PC-3 (cell line): ENCODE data around the gene NDUFB10. TPM values are rescaled to one million over a fixed set of nuclear protein-coding genes. Genes with fewer than 3 reads are reported as not detected.

Experiments
- ATAC-seq: fragments of 200-7000 bp; cut with Tn5 transposase; 2 replicates; pipeline ENCODE4 v1.9.1; 2020; ENCODE audit warnings: mild to moderate bottlenecking, moderate library complexity
- BruUV-seq: library from RNA; stranded (reverse); fragments of 400-500 nt; replicated peaks from 2 replicates; lab custom pipeline; 2021; lab: Mats Ljungman, UMichigan
- CTCF ChIA-PET: fragments of 300-600 bp; sonication (Branson Sonifier 250); formaldehyde crosslinking; loops from one replicate; lab custom pipeline; 2022; ENCODE audit warnings: antibody characterized with exemption; lab: Charles Lee
- POLR2A ChIA-PET: fragments of 300-600 bp; sonication (Branson Sonifier 250); formaldehyde crosslinking; loops from one replicate; lab custom pipeline; 2022; ENCODE audit warnings: antibody characterized with exemption; ENCODE audit not compliant: unreplicated experiment; lab: Charles Lee
- DNase-seq: peaks from one replicate; pipeline ENCODE4 v3.0.0-alpha.2; 2015
- H2AFZ ChIP-seq: fragments of 300-600 bp; sonication (generic); 2 replicates; pipeline ENCODE4 v1.6.0; 2016; ENCODE audit warnings: antibody characterized with exemption, low read length
- H3F3A ChIP-seq: fragments of 300-600 bp; sonication (generic); one replicate; pipeline ENCODE4 v1.6.0; 2017; ENCODE audit warnings: antibody characterized with exemption, low read length, control low read depth, mild to moderate bottlenecking; ENCODE audit not compliant: unreplicated experiment
- H3K27ac ChIP-seq: fragments of 300-600 bp; sonication (generic); 2 replicates; pipeline ENCODE4 v1.5.1; 2016; ENCODE audit warnings: mild to moderate bottlenecking, low read length
- H3K27me3 ChIP-seq: fragments of 300-600 bp; sonication (generic); 2 replicates; pipeline ENCODE4 v1.6.1; 2016; ENCODE audit warnings: low read length, mixed read lengths
- H3K36me3 ChIP-seq: fragments of 300-600 bp; sonication (generic); 2 replicates; pipeline ENCODE4 v1.6.1; 2016; ENCODE audit warnings: low read depth, mixed run types, low read length, mixed read lengths
- H3K4me1 ChIP-seq: fragments of 300-600 bp; sonication (generic); 2 replicates; pipeline ENCODE4 v1.5.1; 2016; ENCODE audit warnings: low read length; ENCODE audit not compliant: insufficient read depth
- H3K4me2 ChIP-seq: fragments of 300-600 bp; sonication (generic); 2 replicates; pipeline ENCODE4 v1.6.0; 2016; ENCODE audit warnings: low read length
- H3K4me3 ChIP-seq: fragments of 300-600 bp; sonication (generic); 2 replicates; pipeline ENCODE4 v1.5.1; 2016; ENCODE audit warnings: mild to moderate bottlenecking, low read length, mixed read lengths
- H3K79me2 ChIP-seq: fragments of 300-600 bp; sonication (generic); 2 replicates; pipeline ENCODE4 v1.6.1; 2017; ENCODE audit warnings: low read length, mixed read lengths
- H3K9ac ChIP-seq: fragments of 300-600 bp; sonication (generic); 2 replicates; pipeline ENCODE4 v1.6.0; 2016; ENCODE audit warnings: mild to moderate bottlenecking, low read length
- H3K9me2 ChIP-seq: fragments of 300-600 bp; sonication (generic); replicated peaks from 2 replicates; pipeline ENCODE4 v1.6.1; 2016; ENCODE audit warnings: mixed run types, low read length, mixed read lengths
- H3K9me3 ChIP-seq: fragments of 300-600 bp; sonication (generic); 2 replicates; pipeline ENCODE4 v1.6.1; 2016; ENCODE audit warnings: low read length, mixed read lengths
- H4K20me1 ChIP-seq: fragments of 300-600 bp; sonication (generic); 2 replicates; pipeline ENCODE4 v1.6.1; 2016; ENCODE audit warnings: low read length, mixed read lengths
- EZH2 ChIP-seq: fragments of 300-600 bp; sonication (generic); IDR thresholded peaks from one replicate; pipeline ENCODE4 v1.6.1; 2017; ENCODE audit warnings: antibody characterized with exemption, mild to moderate bottlenecking, low read length; ENCODE audit not compliant: unreplicated experiment
- EZH2phosphoT487 ChIP-seq: fragments of 300-600 bp; sonication (generic); IDR thresholded peaks from 2 replicates; pipeline ENCODE4 v1.6.1; 2018; ENCODE audit warnings: mild to moderate bottlenecking, antibody characterized with exemption, low read length, borderline replicate concordance
- intact Hi-C: fragments of 100-400 bp; cut with micrococcal nuclease; formaldehyde crosslinking; loops from 2 replicates; pipeline ENCODE4 v1.9.0; 2023
- total RNA-seq: library from RNA; depleted of rRNA; stranded (reverse); fragments of >200 nt; gene quantifications from 2 replicates; pipeline ENCODE4 v1.2.3, GENCODE V29; 2014
- TF ChIP-seq, protein P1 (sequence below): fragments of 300-600 bp; sonication (generic); conservative IDR thresholded peaks from 2 replicates; pipeline ENCODE4 v1.5.1; 2017; ENCODE audit warnings: antibody characterized with exemption, low read depth, mild to moderate bottlenecking, low read length

Gene NDUFB10
- total RNA-seq, 1 experiment from 2014 or later = 530 TPM

DNA sequence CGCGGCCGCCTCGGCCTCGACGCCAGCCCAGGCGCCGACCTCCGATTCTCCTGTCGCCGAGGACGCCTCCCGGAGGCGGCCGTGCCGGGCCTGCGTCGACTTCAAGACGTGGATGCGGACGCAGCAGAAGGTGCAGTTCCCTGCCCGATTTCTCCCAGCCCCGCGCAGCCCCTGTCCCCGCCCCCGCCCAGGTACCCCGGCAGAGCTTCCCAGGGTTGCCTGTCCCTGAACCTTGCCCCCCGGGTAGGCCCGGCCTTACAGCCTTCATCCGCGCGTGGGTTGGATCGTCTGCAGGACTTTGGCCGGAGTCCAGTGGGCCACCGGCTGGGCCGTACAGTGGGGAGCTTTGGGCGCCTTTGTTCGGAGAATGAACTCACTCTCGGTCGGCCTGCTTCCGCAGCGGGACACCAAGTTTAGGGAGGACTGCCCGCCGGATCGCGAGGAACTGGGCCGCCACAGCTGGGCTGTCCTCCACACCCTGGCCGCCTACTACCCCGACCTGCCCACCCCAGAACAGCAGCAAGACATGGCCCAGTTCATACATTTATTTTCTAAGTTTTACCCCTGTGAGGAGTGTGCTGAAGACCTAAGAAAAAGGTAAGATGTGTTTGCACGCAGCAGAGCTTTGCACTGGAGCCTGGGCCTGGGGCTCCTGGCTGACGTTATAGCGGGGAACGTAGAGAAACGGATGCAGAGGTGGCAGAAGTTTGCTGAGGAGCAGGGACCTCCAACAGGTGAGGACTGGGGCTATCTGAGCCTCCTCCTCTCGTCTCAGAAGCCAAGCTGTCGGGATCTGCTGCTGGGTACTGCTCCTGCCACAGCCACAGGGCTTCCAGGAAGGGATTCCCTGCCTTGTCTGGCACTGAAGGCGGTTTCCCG lies 25.2 kb downstream of the NDUFB10 start:
- Histone ChIP-seq H3K9me2 (no peaks in the 10 kb centered on the region), H3K4me1 (peaks cover 40% of the 10 kb centered on the region), H3K36me3 (no peaks in the 10 kb centered on the region; the same call in 1 of the 2 replicates), H3K79me2 (peaks cover 19% of the 10 kb centered on the region), H2AFZ (peak overlapping the region; percentile 72), H3K9me3 (no peaks in the 10 kb centered on the region), H3K9ac (peak overlapping the region; percentile 85), H3K27ac (no peak overlapping the region), H3K4me3 (peak overlapping the region; percentile 90), H4K20me1 (no peaks in the 10 kb centered on the region), H3K4me2 (peak overlapping the region; percentile 95), H3K27me3 (no peaks in the 10 kb centered on the region), H3F3A (peaks cover 3% of the 10 kb centered on the region)
- ChIA-PET CTCF (interaction anchor here (1.0 kb wide), 1 partner anchor 19 kb away, joined by 3 read pairs; no protein-coding TSS in a partner anchor), POLR2A (interaction anchor here (0.6 kb wide), 3 partner anchors 23 to 212 kb away, joined by 3 to 5 read pairs (median 4); partner anchors contain the start of genes EME2 and MRPS34)
- TF ChIP-seq EZH2phosphoT487 (no peak), EZH2 (no peak)
- TF ChIP-seq, protein P1, sequence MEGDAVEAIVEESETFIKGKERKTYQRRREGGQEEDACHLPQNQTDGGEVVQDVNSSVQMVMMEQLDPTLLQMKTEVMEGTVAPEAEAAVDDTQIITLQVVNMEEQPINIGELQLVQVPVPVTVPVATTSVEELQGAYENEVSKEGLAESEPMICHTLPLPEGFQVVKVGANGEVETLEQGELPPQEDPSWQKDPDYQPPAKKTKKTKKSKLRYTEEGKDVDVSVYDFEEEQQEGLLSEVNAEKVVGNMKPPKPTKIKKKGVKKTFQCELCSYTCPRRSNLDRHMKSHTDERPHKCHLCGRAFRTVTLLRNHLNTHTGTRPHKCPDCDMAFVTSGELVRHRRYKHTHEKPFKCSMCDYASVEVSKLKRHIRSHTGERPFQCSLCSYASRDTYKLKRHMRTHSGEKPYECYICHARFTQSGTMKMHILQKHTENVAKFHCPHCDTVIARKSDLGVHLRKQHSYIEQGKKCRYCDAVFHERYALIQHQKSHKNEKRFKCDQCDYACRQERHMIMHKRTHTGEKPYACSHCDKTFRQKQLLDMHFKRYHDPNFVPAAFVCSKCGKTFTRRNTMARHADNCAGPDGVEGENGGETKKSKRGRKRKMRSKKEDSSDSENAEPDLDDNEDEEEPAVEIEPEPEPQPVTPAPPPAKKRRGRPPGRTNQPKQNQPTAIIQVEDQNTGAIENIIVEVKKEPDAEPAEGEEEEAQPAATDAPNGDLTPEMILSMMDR = no peak
- TSS peak; percentile 55 for BruUV-seq
- ATAC-seq = peak; percentile 2; the same call in 1 of the 2 replicates
- intact Hi-C loops = no loop called here
- no peak for DNase-seq

DNA sequence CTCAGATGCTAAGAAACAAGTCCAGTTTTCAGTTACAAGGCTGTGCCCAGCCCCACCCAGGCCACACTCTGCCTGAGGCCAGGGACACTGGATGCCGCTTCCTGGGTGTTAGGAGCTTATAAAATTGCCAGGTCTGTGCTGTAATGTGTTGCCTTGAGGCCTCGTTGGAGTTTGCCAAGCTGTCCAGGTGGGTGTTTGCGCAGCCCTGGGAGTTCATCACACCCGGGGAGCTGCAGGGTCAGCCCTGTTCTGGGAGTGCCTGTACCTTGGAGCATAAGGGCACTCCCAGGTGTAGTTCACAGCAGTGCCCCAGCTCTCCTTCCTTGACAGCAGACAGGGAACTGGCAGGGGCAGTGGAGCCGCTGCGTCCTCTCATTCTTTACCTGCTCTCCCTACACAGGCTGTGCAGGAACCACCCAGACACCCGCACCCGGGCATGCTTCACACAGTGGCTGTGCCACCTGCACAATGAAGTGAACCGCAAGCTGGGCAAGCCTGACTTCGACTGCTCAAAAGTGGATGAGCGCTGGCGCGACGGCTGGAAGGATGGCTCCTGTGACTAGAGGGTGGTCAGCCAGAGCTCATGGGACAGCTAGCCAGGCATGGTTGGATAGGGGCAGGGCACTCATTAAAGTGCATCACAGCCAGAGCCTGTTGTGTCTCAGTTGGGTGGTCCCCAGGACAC lies 26.3 kb downstream of the NDUFB10 start:
- TF ChIP-seq, protein P1 = no peak
- TF ChIP-seq EZH2 = no peak
- no peak for TF ChIP-seq EZH2phosphoT487
- POLR2A ChIA-PET = interaction anchor here (0.6 kb wide), 1 partner anchor 29 kb away, joined by 5 read pairs; no protein-coding TSS in a partner anchor
- no peaks in the 10 kb centered on the region for H3K9me2 ChIP-seq
- no peaks in the 10 kb centered on the region for H4K20me1 ChIP-seq
- H2AFZ ChIP-seq = no peak overlapping the region
- intact Hi-C loops = no loop called here
- H3K79me2 ChIP-seq = peaks cover 19% of the 10 kb centered on the region
- H3K27ac ChIP-seq = no peak overlapping the region
- H3K27me3 ChIP-seq = no peaks in the 10 kb centered on the region
- no peaks in the 10 kb centered on the region; the same call in 1 of the 2 replicates for H3K36me3 ChIP-seq
- peaks cover 29% of the 10 kb centered on the region for H3K4me1 ChIP-seq
- peak; percentile 13 for ATAC-seq
- no peaks in the 10 kb centered on the region for H3K9me3 ChIP-seq
- peaks cover 3% of the 10 kb centered on the region for H3F3A ChIP-seq
- peak; percentile 44 for DNase-seq
- peak overlapping the region; percentile 85; the same call in 1 of the 2 replicates for H3K9ac ChIP-seq
- H3K4me3 ChIP-seq = peak overlapping the region; percentile 90
- BruUV-seq = no TSS peak
- H3K4me2 ChIP-seq = peak overlapping the region; percentile 95
- CTCF ChIA-PET = interaction anchor here (0.5 to 1.0 kb wide), 2 partner anchors 18 to 155 kb away, joined by 3 read pairs; no protein-coding TSS in a partner anchor
